Measurements from ENCODE around the gene FCGR1A.
"Not testable (repeated sequence)": the region's sequence is repeated elsewhere in the genome, so short reads cannot be mapped to it uniquely, and the experiment has no call there.

Gene FCGR1A

GRCh38 chr1:149841149-149841548 lies 58.7 kb downstream of the FCGR1A start:
- DNase-seq = not testable (repeated sequence)

Data from activated CD4-positive, CD25-positive, alpha-beta regulatory T cell (primary cell).